Endothelial cell of umbilical vein (primary cell): ENCODE results near the gene DIP2C. TPM values are rescaled to one million over a fixed set of nuclear protein-coding genes. Genes with fewer than 3 reads are reported as not detected.

ENCODE experiments used
- BruUV-seq: library from RNA; stranded (reverse); fragments of 400-500 nt; replicated peaks from 2 replicates; lab custom pipeline; 2021; lab: Mats Ljungman, UMichigan
- CTCF ChIA-PET: fragments of 300-600, 350-600 bp; sonication (Branson Sonifier 250); formaldehyde crosslinking; loops from one replicate; lab custom pipeline; 2021; ENCODE audit warnings: antibody characterized with exemption, inconsistent platforms; lab: Charles Lee
- POLR2A ChIA-PET: fragments of 300-600, 350-600 bp; sonication (Branson Sonifier 250); formaldehyde crosslinking; loops from one replicate; lab custom pipeline; 2021; ENCODE audit warnings: antibody characterized with exemption, inconsistent platforms; lab: Charles Lee
- DNase-seq: peaks from one replicate; pipeline ENCODE4 v3.0.0-alpha.2; 2011; ENCODE audit warnings: low read depth, low spot score
- FAIRE-seq: peaks from 2 replicates; lab custom pipeline; 2011; peaks lifted over from hg19 to GRCh38; lab: Jason Lieb, UNC
- H2AFZ ChIP-seq: 2 replicates; pipeline ENCODE4 v1.6.0; 2012; ENCODE audit warnings: low read depth, low read length, control low read depth, inconsistent platforms
- H3K27ac ChIP-seq: 2 replicates; pipeline ENCODE4 v1.5.1; 2011; ENCODE audit warnings: low read depth, mild to moderate bottlenecking, control low read depth, low read length, moderate library complexity; ENCODE audit not compliant: insufficient read depth
- H3K27me3 ChIP-seq, 2 experiments: 2 replicates each; pipeline versions ENCODE4 v1.6.0 to v1.6.1; 2011; ENCODE audit warnings: low read length in 2 of 2, mixed read lengths in 1 of 2; ENCODE audit not compliant: control insufficient read depth in 2 of 2, insufficient read depth in 2 of 2
- H3K36me3 ChIP-seq, 2 experiments: 2 replicates in 1 of 2; 3 replicates in 1 of 2; pipeline ENCODE4 v1.5.1; 2011; ENCODE audit warnings: low read length in 2 of 2, mild to moderate bottlenecking in 1 of 2, moderate library complexity in 1 of 2; ENCODE audit not compliant: control insufficient read depth in 2 of 2, insufficient read depth in 2 of 2; ENCODE audit errors: extremely low read depth in 1 of 2
- H3K4me1 ChIP-seq: 3 replicates; pipeline ENCODE4 v1.5.1; 2011; ENCODE audit warnings: mild to moderate bottlenecking, low read length; ENCODE audit not compliant: control insufficient read depth, insufficient read depth; ENCODE audit errors: extremely low read depth
- H3K4me2 ChIP-seq: 2 replicates; pipeline ENCODE4 v1.6.1; 2011; ENCODE audit warnings: low read length, control low read depth, mixed read lengths; ENCODE audit not compliant: insufficient read depth
- H3K4me3 ChIP-seq, 3 experiments: fragments of 200-600 bp in 1 of 3; sonication (generic), shearing (Covaris generic) in 1 of 3; replicated peaks in 1 of 3; 2 replicates each; pipeline ENCODE4 v1.5.1; 2011 to 2016; ENCODE audit warnings: control low read depth in 3 of 3, low read length in 3 of 3, mild to moderate bottlenecking in 2 of 3, inconsistent platforms in 1 of 3, low read depth in 1 of 3, moderate library complexity in 1 of 3; ENCODE audit not compliant: insufficient read depth in 1 of 3
- H3K79me2 ChIP-seq: 2 replicates; pipeline ENCODE4 v1.6.0; 2012; ENCODE audit warnings: low read length, inconsistent platforms; ENCODE audit not compliant: control insufficient read depth, insufficient read depth
- H3K9ac ChIP-seq: replicated peaks from 2 replicates; pipeline ENCODE3; 2011; ENCODE audit warnings: low read length, control low read depth; ENCODE audit not compliant: insufficient read depth; ENCODE audit errors: extremely low read depth
- H3K9me1 ChIP-seq: replicated peaks from 3 replicates; pipeline ENCODE4 v1.6.0; 2011; ENCODE audit warnings: mild to moderate bottlenecking, low read length; ENCODE audit not compliant: control insufficient read depth, insufficient read depth; ENCODE audit errors: extremely low read depth
- H3K9me3 ChIP-seq: replicated peaks from 2 replicates; pipeline ENCODE4 v1.5.1; 2012; ENCODE audit warnings: low read length, inconsistent platforms; ENCODE audit not compliant: control insufficient read depth, insufficient read depth
- H4K20me1 ChIP-seq: replicated peaks from 2 replicates; pipeline ENCODE3; 2011; ENCODE audit warnings: mild to moderate bottlenecking, low read length; ENCODE audit not compliant: control insufficient read depth, insufficient read depth; ENCODE audit errors: extremely low read depth
- CTCF ChIP-seq, 2 donors: IDR thresholded peaks; 1 replicate in 1 of 2; 2 replicates in 1 of 2; pipeline ENCODE4 v1.5.1; 2011; ENCODE audit warnings: low read length in 2 of 2, mild to moderate bottlenecking in 2 of 2, moderate library complexity in 2 of 2, control low read depth in 1 of 2, inconsistent platforms in 1 of 2, low read depth in 1 of 2; ENCODE audit not compliant: insufficient read depth in 1 of 2; ENCODE audit errors: extremely low read depth in 1 of 2
- EZH2 ChIP-seq: IDR thresholded peaks from 2 replicates; pipeline ENCODE4 v1.6.1; 2012; ENCODE audit warnings: borderline replicate concordance, low read depth, mild to moderate bottlenecking, moderate library complexity, low read length, inconsistent platforms; ENCODE audit not compliant: severe bottlenecking
- FOS ChIP-seq: IDR thresholded peaks from 2 replicates; pipeline ENCODE4 v1.6.1; 2011; ENCODE audit warnings: mild to moderate bottlenecking, low read length, moderate library complexity, borderline replicate concordance; ENCODE audit not compliant: insufficient read depth
- GATA2 ChIP-seq: IDR thresholded peaks from 2 replicates; pipeline ENCODE4 v1.7.0; 2011; ENCODE audit warnings: low read depth, mild to moderate bottlenecking, moderate library complexity, mixed read lengths, low read length; ENCODE audit not compliant: insufficient read length, insufficient read depth
- JUN ChIP-seq: IDR thresholded peaks from 2 replicates; pipeline ENCODE4 v1.6.1; 2011; ENCODE audit warnings: borderline replicate concordance, low read depth; ENCODE audit not compliant: insufficient read length, insufficient read depth
- MAX ChIP-seq: IDR thresholded peaks from 2 replicates; pipeline ENCODE4 v1.6.1; 2011; ENCODE audit not compliant: insufficient read depth, insufficient read length
- MYC ChIP-seq: IDR thresholded peaks from one replicate; pipeline ENCODE4 v1.6.1; 2011; ENCODE audit warnings: mild to moderate bottlenecking, low read depth, low read length
- POLR2A ChIP-seq: IDR thresholded peaks from 2 replicates; pipeline ENCODE4 v1.6.1; 2012; ENCODE audit warnings: low read depth, mild to moderate bottlenecking, control low read depth, low read length
- POLR2AphosphoS5 ChIP-seq: IDR thresholded peaks from 2 replicates; pipeline ENCODE4 v1.6.1; 2012; ENCODE audit warnings: low read depth, mild to moderate bottlenecking, control low read depth, low read length, moderate library complexity; ENCODE audit not compliant: insufficient read depth
- dilution Hi-C: fragments of 300-500 bp; cut with MboI; formaldehyde crosslinking; loops from one replicate; pipeline ENCODE4 v1.15.0; 2019; ENCODE audit warnings: low sequenced_read_pairs; ENCODE audit not compliant: extremely low pct_ligation_motif_present
- intact Hi-C: fragments of 100-400 bp; cut with micrococcal nuclease; formaldehyde crosslinking; loops from one replicate; pipeline ENCODE4 v1.10.0; 2022
- polyA plus RNA-seq, 4 experiments: library from polyadenylated mRNA; depleted of rRNA in 3 of 4; stranded (reverse) in 3 of 4; unstranded in 1 of 4; fragments of >200 nt; gene quantifications; 2 replicates each; pipeline versions ENCODE4 v1.2.1 to v1.2.3, GENCODE V29; 2011 to 2012; ENCODE audit warnings: missing spikeins in 1 of 4
- total RNA-seq: library from RNA; stranded (reverse); gene quantifications from 2 replicates; pipeline ENCODE4 v1.2.3, GENCODE V29; 2021

The DIP2C gene
- total and polyA plus RNA-seq, 2 donors (not counting 3 experiments of a cell fraction or from before 2014, with no cell fraction given), result 3.6 to 10.7 TPM

- Histone ChIP-seq H2AFZ (no peak overlapping the region), H3K4me2 (no peak overlapping the region), H3K4me3 (no peak overlapping the region), H3K79me2 (no peaks in the 10 kb centered on the region), H3K9me1 (no peaks in the 10 kb centered on the region), H3K27me3 (no peaks in the 10 kb centered on the region), H3K27ac (no peak overlapping the region), H3K9ac (no peak overlapping the region), H3K36me3 (no peaks in the 10 kb centered on the region), H3K4me1 (peaks cover 12% of the 10 kb centered on the region), H4K20me1 (no peaks in the 10 kb centered on the region), H3K9me3 (no peaks in the 10 kb centered on the region)
- no peak for TF ChIP-seq POLR2A
- TF ChIP-seq POLR2AphosphoS5, result no peak
- no peak for TF ChIP-seq EZH2
- no peak for TF ChIP-seq GATA2
- TF ChIP-seq MAX, result no peak
- TF ChIP-seq FOS, result no peak
- no peak for TF ChIP-seq CTCF (IDR thresholded peaks at IDR 0.05; ENCODE audit: extremely low read depth in 1 of 2, insufficient read depth in 1 of 2, low read depth in 1 of 2, low read length in 2 of 2)
- no peak for TF ChIP-seq MYC
- TF ChIP-seq JUN, result no peak
- no TSS peak for BruUV-seq
- ChIA-PET CTCF (interaction anchor here (0.9 to 1.4 kb wide), 4 partner anchors 9 to 39 kb away, joined by 3 read pairs; no protein-coding TSS in a partner anchor), POLR2A (no interaction called here)
- dilution Hi-C loops, result no loop called here
- FAIRE-seq (no peak), DNase-seq (no peak)
- intact Hi-C loops, result no loop called here
Measured at GRCh38 chr10:549391-549790, 140.1 kb downstream of the DIP2C start.
